LoVo (cell line): Measurements from ENCODE around the gene ARHGAP22.
A peak's percentile ranks its signal among the peaks of the same experiment; 100 is the strongest.

ENCODE experiments used
- DNase-seq: peaks from one replicate; pipeline ENCODE4 v3.0.0-alpha.2; 2016; ENCODE audit warnings: low spot score

The ARHGAP22 gene

DNA sequence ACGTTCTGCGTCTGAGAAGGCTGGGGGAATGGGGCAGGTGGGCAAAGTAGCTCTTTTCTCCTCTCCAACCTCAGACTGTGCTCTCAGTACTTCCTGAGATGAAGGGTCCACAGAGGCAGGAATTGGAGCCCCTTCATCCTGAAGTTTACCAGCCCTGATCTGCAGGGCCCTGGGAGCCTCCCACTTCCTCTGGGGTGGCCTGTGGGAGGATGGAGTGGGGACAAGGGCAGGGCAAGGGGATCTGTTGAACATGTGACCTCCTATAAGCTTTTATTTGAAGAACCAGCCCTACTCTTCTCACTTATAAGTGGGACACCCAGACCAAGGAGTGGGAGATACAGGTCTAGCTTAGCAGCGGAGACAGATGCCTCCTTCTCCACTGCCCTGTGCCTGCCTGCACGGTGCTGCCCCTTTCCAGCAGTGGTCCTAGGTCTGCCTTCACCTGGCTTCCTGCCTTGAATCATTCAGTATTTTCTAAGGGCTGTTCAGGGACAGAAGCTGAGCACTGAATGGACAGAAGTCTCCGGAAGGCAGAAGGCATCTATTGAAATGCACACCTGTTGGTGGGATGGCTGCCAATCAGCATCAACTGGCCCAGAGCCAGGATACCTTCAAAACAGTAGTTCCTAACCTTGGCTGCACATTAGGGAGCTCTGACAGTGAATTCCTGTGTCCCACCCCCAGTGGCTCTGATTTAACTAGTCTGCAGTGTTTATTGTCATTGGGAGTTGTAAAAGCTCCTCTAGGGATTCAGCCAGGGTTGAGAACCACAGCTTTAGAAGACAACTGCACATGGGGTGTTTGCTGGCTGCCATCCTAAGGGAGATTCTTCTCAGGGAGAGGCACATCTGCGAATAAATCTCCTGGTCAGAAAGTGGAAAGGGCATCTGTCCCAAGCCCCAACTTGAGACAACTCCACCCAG lies 2.7 kb upstream of the ARHGAP22 start:
- no peak for DNase-seq

DNA sequence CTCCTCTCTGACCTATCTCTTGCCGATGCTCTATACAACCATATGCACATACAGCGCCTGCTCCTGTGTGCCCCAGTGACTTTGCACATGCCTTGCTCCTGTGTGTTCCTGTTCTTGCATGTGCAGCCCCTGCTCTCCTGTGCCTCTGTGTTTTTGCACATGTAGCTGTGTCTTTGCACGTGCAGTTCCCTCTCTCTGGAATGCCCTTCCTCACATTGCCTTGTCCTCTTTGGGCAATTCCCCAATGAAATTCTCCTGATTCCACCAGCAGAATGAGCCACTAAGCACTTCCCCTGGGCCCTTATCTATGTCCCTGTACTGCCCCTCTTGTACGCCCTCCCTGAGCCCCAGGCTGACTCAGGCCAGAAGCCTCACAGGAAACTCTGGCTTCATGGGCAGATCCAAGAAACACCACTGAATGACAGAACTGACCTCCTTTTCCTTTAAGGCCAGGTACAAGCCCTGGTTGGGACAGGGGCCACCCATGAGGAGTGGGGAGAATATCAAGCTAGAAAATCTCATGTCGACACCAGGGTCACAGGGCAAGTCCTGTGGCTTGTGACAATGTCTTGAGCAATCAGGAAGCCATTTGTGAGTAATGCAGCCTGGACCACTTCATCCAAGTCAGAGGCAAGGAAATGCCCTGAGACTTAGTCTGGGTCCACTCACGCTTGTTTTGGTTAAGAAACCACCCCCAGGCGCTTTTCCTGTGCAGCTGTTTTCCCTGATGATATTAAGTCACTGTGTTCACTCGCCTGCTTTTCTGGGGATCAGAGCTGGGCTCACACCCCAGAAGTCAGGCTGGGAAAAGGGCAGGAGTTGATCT lies 1.9 kb upstream of the ARHGAP22 start:
- no peak for DNase-seq

DNA sequence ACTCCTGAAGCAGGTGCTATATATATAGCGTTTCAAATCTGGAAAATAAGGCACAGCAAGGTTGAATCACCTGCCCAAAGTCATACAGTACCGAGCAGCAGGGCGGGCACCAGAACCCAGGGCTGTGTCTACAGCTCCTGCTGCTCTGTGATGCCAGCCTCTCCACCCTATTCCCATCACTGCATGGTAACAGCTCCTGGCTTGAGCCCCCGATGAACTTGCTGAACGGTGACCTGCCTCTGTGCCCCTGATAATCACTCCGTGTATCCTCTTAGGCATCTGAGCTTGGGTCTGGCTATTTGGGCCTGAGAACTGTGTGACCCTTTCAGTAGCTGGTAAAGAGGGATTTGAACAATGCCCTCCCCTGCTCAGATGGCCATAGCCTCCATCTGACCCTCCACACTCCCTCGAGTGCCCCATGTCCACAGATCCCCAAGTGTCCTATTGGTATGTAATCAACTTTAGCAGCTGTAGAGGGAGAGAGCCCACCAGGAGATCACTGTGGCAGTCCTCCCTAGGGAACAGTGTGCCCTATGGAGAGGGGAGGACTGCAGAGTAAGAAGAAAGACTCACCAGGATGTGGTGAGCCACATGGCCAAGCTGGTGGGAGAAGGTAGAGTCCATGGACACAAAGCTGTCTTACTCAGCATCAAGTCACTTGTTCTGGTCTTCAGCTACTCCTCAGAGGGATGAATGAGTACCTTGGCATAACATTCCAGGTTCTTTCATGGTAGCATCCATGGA lies 1.1 kb upstream of the ARHGAP22 start:
- no peak for DNase-seq

- DNase-seq = peak; percentile 0
These were observed 558 bp downstream of the ARHGAP22 start for GRCh38 chr10:48604039-48604990.

DNA sequence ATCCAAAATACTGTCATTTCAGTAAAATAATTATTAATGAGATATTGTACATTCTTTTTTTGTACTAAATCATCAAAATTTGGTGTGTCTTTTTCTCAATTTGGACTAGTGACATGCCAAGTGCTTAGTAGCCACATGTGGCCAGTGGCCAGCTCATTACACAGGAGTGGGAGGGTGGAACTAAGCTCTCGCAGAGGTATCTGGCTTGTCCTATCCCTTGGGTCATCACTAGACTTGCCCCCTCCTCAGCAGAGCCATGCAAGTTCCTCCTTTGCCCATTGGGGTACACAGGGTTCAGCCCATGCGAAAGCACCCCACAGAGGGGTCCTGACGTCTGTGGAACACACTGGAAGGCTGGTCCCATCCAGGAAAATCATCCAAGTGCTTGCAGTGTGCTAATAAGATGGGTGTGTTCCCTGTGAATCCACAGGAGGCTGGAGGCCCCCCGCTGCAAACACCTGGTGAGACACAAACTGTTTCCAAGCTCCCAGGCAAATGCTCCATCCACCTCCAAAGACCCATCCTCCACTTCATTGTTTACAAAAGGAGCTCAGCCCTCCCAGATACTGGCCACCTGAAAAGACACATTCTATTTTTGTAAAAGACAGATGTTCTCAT lies 1.3 kb downstream of the ARHGAP22 start:
- no peak for DNase-seq

DNA sequence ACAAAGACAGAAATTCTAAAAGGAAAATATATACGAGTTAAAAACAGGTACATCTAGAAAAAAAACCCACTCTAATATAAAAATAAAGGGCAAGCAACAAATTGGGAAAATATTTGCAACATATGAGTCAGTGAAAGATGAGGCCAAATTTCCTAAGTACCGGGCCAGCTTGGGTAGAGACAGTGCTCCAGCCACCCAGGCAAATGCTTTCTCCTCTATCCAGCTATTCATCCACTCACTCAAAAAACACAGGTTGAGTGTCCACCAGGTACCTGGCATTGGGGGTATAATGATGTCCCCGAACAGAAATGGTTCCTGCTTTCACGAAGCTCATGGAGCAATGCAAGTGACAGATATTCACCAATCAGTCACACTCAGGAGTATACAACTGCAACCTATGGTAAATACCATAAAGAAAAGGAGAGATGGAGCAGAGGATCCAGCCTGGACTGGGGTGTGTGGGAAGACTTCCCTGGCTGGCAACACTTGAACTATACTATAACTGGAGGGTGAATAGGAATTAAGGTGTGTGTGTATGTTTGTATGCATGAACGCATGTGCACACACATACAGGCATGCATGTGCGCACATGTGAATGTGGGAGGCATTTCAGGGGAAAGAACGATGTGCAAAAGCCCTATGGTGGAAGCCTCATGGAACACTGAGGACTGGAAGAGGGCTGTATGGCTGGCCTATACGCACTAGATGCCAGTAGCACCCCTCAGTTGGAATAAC lies 2.3 kb downstream of the ARHGAP22 start:
- no peak for DNase-seq

- DNase-seq = no peak
These were observed 3.1 kb downstream of the ARHGAP22 start for GRCh38 chr10:48601789-48602188.

DNA sequence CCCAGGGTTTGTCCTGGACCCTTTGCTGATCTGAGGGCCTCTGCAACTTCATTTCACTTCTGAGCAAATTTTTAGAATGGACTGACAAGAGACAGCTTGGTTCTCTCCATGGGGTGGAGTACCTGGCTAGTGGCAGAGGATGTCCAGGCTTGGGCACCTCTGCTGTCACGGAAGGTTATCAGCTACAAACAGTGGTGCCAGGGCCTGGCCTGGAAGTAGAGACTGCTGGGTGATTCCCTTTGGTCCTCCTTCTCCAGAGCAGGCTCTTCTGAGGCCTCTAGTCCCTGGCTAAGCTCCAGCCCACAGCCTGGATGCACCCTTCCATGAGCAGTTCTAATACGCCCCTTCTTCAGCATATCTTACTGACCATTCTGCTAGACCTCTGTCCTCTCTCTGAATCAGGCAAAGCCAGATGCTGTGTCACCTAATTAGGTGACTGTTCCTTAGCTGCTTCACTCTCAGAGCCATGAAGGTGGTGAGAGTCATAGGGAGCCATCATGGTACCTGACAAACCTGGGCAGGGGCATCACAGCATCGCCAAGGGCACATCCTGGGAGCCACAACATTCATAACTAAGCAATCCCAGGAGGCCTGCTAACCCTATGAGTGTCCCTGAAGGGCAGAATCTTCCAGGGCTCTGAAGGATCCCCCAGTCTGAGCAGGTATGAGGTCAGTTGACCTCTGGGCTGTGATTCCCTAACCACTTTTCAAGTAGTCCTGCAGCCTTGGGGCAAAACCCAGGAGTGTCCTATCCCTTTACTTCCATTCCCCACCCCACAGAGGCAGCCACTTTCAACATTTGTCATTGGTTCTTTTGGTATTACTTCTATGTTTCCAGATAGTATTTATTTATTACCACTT lies 4.0 kb downstream of the ARHGAP22 start:
- DNase-seq = no peak

DNA sequence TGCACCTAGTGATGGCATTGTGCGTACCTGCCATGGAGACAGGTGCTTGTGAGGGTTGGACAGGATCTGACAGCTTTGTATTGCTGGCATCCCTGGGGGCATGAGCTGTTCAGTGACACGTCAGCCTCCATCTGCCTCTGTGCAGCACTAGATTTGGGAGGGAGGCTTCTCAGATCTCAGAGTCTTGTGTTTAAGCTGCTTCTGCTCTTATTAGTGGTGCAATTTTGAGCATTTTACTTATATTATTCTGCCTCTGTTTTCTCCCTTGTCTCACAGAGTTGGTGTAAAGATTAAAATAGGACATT lies 5.1 kb downstream of the ARHGAP22 start:
- DNase-seq = no peak

DNA sequence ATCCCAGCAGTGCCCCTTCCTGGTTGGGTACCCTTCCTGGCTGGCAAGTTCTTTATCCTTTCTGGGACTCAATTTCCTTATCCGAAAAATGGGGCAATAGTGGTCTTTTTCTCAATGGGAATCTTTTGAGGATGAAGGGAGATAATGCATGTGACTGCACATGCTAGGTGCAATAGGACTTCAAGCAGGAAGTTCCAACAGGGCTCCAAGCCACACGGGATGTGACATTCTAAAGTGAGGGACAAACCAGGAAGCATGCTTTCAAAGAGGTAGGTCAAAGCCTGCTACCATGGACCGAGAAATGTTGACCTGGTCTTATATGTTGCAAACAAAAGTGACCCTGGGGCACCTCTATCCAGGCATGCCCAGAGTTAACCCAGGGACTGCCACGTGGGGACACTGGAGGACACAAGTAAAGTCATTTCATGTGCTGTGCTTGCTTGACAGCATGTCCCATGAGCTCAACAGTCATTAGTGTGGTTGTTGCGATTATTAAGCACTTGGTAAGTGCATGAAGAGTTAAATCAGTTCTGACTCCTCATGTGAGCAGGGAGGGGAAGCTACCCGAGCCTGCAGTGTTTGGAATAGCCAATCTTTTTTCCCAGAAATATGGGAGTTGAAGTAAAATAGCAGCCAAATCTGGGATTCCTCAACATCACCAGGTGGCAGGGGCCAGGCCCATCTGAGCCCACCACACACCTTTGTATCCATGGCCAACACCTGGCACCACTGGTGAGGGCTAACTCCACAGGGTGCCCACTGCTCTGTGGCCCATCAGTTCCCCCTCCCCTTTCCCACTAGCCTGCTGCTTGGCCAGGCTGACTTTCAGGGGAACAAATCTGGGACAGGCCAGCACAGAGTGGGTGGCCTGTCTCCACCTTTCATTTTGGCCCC lies 5.7 kb downstream of the ARHGAP22 start:
- DNase-seq = no peak

GRCh38 chr10:48598243-48598935 lies 6.5 kb downstream of the ARHGAP22 start:
- DNase-seq = no peak

DNA sequence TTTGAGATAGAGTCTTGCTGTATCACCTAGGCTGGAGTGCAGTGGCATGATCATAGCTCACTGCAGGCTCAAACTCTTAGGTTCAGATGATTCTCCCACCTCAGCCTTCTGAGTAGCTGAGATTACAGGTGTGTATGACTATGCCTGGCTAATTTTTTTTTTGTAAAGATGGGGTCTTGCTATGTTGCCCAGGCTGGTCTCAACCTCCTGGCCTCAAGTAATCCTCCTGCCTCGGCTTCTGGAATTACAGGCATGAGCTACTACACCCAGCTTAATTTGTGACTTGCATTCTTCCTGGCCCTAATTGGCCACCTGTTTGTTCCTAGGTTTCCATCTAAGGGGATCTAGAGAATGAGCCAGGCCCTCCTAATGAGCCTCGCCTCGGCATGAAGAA lies 9.3 kb downstream of the ARHGAP22 start:
- DNase-seq = no peak

- DNase-seq = no peak
These were observed 9.9 kb downstream of the ARHGAP22 start for GRCh38 chr10:48594803-48595538.

GRCh38 chr10:48594371-48594770 lies 10.5 kb downstream of the ARHGAP22 start:
- DNase-seq = no peak

DNA sequence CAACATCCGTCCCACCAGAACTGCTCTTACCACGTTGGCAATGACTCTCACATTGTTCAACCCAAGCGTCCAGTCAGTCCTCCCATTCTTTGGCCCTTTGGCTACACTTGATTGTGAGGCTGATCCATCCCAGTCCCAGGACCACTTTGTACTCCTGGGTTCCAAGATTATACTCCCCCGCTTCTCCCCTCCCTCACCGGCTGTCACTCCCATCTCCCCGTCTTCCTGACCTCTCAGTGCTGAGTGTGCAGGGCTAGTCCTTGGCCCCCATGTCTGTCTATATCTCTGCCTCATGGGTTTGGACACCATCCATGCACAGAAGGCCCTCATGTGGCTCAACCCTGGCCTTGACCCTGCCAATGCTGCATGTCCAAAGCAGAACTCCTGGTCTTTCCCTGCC lies 12.5 kb downstream of the ARHGAP22 start:
- no peak for DNase-seq

DNA sequence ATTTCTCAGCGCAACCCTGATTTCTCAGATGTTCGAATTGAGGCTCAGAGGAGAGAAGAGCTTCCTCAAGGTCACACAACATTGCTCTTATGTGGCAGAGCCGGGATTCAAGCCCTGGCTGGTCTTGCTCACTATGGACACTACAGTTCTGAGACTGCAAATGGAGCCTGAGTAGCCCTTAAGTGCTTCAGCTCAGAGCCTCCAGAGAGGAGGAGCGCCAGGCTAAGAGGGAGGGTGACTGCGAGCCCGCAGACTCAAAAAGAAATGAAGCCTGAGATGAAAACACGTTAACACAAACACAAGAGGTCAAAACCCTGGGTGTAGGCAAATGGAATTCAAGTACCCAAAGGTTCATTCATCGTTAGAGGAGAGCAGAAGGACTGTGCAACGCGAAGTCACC lies 13.9 kb downstream of the ARHGAP22 start:
- no peak for DNase-seq

DNA sequence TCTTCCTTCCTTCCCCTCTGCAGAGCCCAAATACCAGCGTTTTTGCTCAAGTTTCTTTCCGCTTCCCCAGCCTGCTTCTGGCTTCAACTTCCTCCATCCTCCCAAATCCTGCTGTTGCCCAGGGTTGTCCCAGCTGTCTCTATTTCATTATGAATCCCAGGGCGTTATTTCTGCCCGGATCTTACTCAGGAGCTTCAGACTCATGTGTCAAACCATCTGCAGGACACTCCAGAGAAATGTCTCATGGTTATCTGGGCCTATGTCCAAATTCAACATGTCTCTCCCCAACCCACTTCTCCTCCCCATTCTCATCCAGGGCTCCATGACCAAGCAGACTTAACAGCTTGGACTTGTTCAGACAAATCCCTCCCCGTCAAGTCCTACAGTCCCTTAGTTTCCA lies 15.6 kb downstream of the ARHGAP22 start:
- no peak for DNase-seq
